ENCODE data around the gene RCC2.
A peak's percentile ranks its signal among the peaks of the same experiment; 100 is the strongest.

The RCC2 gene

DNA sequence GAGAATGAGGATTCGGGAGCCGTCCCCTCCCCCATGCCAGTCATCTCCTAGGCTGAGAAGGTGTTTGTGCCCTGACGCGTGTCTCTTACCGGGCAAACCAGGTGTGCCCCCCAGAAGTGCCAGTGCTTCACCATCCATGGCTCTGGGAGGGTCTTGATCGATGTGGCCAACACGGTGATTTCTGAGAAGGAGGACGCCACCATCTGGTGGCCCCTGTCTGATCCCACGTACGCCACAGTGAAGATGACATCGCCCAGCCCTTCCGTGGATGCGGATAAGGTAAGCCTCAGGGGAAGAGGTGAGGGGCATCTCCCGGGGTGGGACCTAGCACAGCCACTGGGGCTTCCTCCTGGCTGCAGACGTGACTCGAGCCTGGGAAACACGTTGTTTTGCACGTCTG lies 66.5 kb downstream of the RCC2 start:
- DNase-seq (ENCODE audit: low spot score), result no peak

DNA sequence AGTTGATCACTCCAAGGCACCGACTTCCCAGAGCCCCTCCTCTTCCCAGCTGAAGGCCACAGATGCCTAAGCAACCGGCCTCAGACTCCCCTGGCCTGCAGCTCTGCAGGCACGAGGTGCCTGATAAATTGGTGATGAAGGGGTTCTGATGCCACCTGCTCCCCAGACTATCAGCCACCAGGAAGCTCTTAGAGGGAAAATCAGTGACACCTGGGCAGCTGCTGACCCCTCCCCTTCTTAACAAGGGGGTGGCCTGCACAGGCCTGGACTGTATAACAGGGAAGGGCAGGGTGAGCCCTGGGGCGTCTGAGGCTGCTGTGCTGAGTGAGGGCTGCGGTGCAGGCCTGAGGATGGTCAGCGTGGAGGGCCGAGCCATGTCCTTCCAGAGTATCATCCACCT lies 67.6 kb downstream of the RCC2 start, which contains the start of gene PADI6:
Gene PADI6 (plus strand): TSS at position 301 of the 400 bp plus-strand sequence. CDS start 50 bp downstream, at position 351.
- no peak for DNase-seq (ENCODE audit: low spot score)

DNA sequence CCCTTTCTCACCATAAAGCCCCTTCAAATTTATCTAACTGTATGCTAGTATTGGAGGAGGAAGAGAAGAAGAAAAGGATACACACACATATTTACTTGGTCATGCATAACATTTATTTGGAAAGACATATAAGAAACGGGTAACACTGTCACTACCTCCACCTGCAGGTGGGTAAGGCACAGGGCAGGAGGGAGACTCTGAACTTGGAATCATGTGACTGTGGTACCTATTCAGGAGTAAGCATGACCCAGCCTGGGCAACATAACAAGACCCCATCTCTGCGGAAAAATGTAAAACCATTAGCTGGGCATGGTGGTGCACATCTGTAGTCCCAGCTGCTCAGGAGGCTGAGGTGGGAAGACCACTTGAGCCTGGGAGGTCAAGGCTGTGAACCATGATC lies 68.9 kb downstream of the RCC2 start:
- DNase-seq (ENCODE audit: low spot score), result peak; percentile 52

DNA sequence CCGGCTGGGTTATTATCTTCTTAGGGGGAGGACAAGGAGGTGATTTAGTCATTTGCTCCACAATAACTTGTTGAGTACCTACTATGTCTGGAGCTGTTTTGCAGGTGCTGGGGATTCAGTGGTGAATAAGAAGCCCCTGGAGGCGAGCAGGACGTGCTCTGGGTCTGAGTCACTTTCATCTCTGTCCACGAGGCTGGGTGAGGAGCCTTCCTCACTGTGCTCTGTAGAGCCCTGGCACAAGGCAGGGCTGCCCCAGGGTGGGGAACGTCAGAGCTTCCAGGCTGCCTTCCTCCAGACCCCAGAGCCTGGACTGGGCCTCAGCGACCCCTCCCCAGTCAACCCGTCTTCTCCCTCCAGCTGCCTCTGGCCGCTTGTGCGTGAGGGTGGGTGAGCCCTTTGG lies 70.0 kb downstream of the RCC2 start:
- DNase-seq (ENCODE audit: low spot score), result no peak

DNA sequence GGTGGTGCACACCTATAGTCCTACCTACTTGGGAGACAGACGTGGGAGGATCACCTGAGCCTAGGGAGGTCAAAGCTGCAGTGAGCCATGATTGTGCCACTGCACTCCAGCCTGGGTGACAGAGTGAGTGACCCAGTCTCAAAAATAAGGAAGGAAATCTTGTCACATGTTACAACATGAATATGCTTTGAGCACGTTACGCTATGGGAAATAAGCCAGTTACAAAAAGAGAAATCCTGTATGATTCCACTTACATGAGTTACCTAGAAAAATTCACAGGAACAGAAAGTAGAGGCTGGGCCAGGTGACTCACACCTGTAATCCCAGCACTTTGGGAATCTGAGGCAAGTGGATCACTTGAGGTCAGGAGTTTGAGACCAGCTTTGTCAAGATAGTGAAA lies 74.2 kb downstream of the RCC2 start:
- DNase-seq (ENCODE audit: low spot score), result no peak

DNA sequence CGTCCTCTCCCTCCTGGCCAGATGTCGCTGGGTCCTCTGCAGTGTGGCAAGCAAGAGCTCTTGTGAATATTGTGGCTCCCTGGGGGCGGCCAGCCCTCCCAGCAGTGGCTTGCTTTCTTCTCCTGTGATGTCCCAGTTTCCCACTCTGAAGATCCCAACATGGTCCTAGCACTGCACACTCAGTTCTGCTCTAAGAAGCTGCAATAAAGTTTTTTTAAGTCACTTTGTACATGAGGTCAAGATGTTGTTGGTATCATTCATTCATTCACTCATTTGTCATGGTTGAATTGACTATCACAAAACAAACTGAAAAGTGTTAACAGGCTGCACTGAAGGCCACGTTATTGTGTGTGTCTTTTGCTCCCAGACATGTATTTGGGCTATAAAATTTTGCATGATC lies 75.7 kb downstream of the RCC2 start:
- no peak for DNase-seq (ENCODE audit: low spot score)

DNA sequence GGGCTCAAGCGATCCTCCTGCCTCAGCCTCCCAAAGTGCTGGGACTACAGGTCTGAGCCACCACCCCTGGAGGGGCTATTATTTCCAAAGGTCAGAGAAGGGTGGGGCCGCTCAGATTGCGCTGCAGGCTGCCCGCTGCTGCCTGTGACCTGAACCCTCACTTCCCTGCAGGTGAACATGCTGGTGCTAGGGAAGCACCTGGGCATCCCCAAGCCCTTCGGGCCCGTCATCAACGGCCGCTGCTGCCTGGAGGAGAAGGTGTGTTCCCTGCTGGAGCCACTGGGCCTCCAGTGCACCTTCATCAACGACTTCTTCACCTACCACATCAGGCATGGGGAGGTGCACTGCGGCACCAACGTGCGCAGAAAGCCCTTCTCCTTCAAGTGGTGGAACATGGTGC lies 76.1 kb downstream of the RCC2 start:
- DNase-seq (ENCODE audit: low spot score), result no peak

DNA sequence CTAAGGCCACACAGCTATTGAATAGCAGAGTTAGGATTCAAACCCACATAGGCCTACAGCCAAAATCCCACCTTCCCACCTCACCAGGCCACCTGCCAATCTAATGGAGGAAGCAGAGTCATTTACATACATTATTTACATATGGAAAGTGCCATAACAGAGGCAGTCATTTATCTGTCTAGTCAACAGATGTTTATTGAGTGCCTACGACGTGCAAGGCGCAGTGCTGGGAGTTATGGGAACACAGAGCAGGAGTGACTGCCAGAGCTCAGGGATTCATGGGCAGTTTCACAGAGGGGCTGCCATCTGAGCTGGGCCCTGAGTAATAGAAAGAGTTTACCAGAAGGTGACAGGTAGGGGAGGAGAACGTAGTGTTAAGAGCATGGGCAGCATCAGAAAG lies 77.8 kb downstream of the RCC2 start:
- no peak for DNase-seq (ENCODE audit: low spot score)

DNA sequence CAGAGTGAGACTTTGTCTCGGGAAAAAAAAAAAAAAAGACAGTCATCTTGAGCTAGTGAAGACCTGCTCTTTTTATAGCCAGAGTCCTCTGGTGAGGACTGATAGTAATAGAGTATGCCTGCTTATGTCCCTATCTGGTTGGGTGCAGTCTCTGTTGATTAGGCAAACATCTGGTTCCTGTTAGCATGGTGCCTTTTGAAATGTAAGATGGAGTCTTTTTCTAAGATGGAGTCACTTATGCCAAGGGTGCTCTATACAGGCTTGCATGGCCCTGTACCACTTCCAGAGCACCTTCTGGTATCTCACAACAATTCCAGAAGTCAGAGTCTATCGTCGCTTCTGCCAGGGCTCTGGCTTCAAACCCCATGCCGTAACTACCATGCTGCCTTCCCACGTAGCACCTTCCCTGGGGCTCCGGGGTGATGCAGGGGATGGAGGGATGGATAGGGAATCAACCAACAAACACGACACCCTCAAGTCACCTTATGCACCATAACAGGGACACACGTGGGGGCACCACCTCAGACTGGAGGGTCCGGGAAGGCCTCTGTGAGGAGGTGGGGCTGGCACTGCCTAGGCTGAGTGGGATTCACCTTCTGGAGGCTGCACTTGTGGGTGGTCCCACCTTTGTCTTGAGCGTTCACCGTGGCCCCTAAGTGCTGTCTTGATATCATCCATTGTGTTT lies 79.1 kb downstream of the RCC2 start:
- no peak for DNase-seq (ENCODE audit: low spot score)

DNA sequence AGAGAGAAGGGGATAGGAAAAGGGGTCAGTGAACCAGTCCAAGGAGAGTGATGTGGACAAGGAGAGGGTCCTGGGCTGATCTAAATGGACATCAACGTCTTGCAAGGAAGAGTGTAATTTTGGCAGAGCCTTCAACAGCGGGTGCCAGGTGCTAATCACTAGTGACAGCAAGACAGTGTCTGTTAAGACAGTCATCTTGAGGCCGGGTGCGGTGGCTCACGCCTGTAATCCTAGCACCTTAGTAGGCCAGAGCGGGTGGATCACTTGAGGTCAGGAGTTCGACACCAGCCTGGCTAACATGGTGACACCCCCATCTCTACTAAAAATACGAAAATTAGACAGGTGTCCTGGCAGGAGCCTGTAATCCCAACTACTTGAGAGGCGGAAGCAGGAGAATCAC lies 79.7 kb downstream of the RCC2 start:
- no peak for DNase-seq (ENCODE audit: low spot score)

DNA sequence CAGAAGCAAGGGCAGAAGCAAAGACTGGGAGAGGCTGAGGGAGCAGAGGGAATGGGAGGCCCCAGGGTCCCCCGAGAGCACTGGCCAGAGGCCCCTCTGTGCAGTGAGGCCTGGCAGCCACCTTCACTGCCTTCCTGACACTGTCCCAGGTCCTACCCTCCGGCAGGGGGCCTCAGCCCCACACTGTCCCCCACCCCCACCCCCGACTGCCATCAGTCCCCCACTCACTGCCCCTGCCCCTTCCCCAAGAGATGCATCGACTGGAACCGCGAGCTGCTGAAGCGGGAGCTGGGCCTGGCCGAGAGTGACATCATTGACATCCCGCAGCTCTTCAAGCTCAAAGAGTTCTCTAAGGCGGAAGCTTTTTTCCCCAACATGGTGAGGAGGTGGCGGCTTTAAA lies 80.4 kb downstream of the RCC2 start:
- DNase-seq (ENCODE audit: low spot score), result no peak

DNA sequence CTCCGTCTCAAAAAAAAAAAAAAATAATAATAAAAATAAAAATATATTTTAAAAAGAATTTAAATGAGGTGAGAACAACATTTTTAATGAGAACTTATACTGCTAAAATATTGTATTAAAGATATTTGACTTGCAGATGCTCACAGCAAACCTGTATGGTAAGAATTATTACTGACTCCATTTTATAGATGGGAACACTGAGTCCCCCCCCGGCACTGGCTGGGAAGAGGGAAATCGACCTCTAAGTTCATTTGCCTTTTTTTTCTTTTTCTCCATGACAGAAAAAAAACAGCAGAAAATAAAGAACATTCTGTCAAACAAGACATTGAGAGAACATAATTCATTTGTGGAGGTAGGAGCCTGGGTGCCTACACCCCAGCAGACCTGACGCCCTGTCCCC lies 80.9 kb downstream of the RCC2 start:
- no peak for DNase-seq (ENCODE audit: low spot score)
